Hematopoietic multipotent progenitor cell treated with erythropoietin and hydrocortisone succinate and interleukin-3 and kit ligand, for 6 days (in vitro differentiated cells): ENCODE measurements around the gene NOLC1.

Experiments used
- DNase-seq: peaks from one replicate; pipeline ENCODE4 v3.0.0-alpha.2; 2015

NOLC1 gene

GRCh38 chr10:102151774-102152544, at the start of gene NOLC1:
Gene NOLC1, plus strand, starts transcription at chr10:102152389. Its CDS starts 22 bp downstream, at chr10:102152411.
- peak; percentile 99 for DNase-seq

GRCh38 chr10:102102421-102102820, 49.8 kb upstream of the NOLC1 start:
- no peak for DNase-seq

GRCh38 chr10:102106998-102107397, 45.2 kb upstream of the NOLC1 start:
- DNase-seq = no peak

GRCh38 chr10:102109166-102110116, 42.7 kb upstream of the NOLC1 start:
- DNase-seq = no peak

GRCh38 chr10:102111276-102111675, 40.9 kb upstream of the NOLC1 start:
- DNase-seq = no peak

- DNase-seq = peak; percentile 98
Measured at GRCh38 chr10:102112210-102112817, 39.9 kb upstream of the NOLC1 start.

GRCh38 chr10:102113261-102113955, 38.8 kb upstream of the NOLC1 start:
- peak; percentile 81 for DNase-seq

- peak; percentile 58 for DNase-seq
Measured at GRCh38 chr10:102113956-102114857, 38.0 kb upstream of the NOLC1 start.

- peak; percentile 97 for DNase-seq
Measured at GRCh38 chr10:102114861-102115618, 37.1 kb upstream of the NOLC1 start.

GRCh38 chr10:102115775-102116174, 36.4 kb upstream of the NOLC1 start:
- DNase-seq = no peak

GRCh38 chr10:102116656-102117055, 35.5 kb upstream of the NOLC1 start:
- no peak for DNase-seq

GRCh38 chr10:102117391-102118159, 34.6 kb upstream of the NOLC1 start:
- DNase-seq = peak; percentile 97

- DNase-seq = no peak
Measured at GRCh38 chr10:102118867-102119266, 33.3 kb upstream of the NOLC1 start.

GRCh38 chr10:102119417-102120141, 32.6 kb upstream of the NOLC1 start:
- DNase-seq = peak; percentile 96

- DNase-seq = peak; percentile 93
Measured at GRCh38 chr10:102120142-102120990, 31.8 kb upstream of the NOLC1 start, which contains the start of gene LDB1. Gene LDB1, minus strand, starts transcription at chr10:102120368. Its CDS starts 258 bp downstream, at chr10:102120110.

GRCh38 chr10:102120991-102121738, 31.0 kb upstream of the NOLC1 start:
- peak; percentile 65 for DNase-seq

- no peak for DNase-seq
Measured at GRCh38 chr10:102121739-102122372, 30.3 kb upstream of the NOLC1 start.
